Mucosa of stomach (tissue), 1 donor: ENCODE data around the gene ARHGAP6.

Experiments used
- H3K27me3 ChIP-seq: one replicate; pipeline ENCODE4 v1.7.0; 2013; ENCODE audit warnings: mild to moderate bottlenecking, low read length; ENCODE audit not compliant: control insufficient read depth, insufficient read depth
- H3K36me3 ChIP-seq: one replicate; pipeline ENCODE4 v1.7.0; 2013; ENCODE audit warnings: low read length; ENCODE audit not compliant: control insufficient read depth, insufficient read depth
- H3K4me1 ChIP-seq: one replicate; pipeline ENCODE4 v1.7.0; 2013; ENCODE audit warnings: mild to moderate bottlenecking, low read length; ENCODE audit not compliant: control insufficient read depth, insufficient read depth
- H3K4me3 ChIP-seq: one replicate; pipeline ENCODE4 v1.7.0; 2013; ENCODE audit warnings: low read length
- H3K9ac ChIP-seq: one replicate; pipeline ENCODE4 v1.7.0; 2013; ENCODE audit warnings: mild to moderate bottlenecking, low read length, moderate library complexity
- H3K9me3 ChIP-seq: one replicate; pipeline ENCODE4 v1.7.0; 2013; ENCODE audit warnings: mild to moderate bottlenecking, low read length, moderate library complexity; ENCODE audit not compliant: control insufficient read depth
- donor health status: Pancreatic carcinoma.

Gene ARHGAP6

DNA sequence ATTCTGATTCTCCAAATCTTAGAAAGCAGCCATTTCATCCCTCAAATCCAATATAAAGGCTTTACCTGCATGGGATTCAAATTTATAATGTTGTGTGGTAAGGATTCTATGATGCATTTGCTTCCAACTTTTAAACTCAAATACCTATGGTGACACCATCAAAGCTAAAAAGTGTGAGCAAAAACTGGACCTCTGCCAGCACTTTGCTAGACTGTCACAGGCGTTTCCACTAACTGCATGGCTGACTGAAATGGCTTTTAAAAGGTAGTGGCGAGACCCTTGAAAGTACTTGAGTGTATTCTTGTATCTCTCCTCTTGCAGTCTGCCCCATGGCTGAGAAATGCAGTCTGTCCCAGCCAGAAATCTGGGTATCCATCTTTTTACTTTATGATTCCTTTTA lies 203.1 kb downstream of the ARHGAP6 start:
- H3K9ac ChIP-seq = no peak overlapping the region
- H3K4me1 ChIP-seq = no peaks in the 10 kb centered on the region
- H3K9me3 ChIP-seq = no peaks in the 10 kb centered on the region
- no peaks in the 10 kb centered on the region for H3K36me3 ChIP-seq
- H3K4me3 ChIP-seq = no peak overlapping the region
- no peaks in the 10 kb centered on the region for H3K27me3 ChIP-seq

DNA sequence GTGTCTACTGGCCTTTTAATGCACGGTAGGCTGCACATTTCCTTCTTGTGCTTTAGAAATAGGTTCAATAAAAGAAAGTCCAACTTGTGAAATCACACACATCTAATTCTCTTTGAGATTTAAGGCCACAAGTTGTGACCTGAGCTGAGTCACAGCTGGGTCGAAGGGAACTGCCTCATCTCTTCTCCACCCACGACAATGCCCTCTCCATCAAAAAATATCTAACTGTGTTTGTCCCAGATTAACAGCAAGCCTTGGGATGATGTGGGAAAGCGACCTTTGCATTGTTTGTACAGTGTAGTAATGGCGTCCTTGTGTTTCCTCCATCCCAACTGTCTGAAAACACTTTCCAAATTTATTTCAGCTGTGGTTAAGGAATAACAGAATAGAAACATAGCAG lies 203.6 kb downstream of the ARHGAP6 start:
- H3K9me3 ChIP-seq = no peaks in the 10 kb centered on the region
- H3K9ac ChIP-seq = no peak overlapping the region
- H3K4me3 ChIP-seq = no peak overlapping the region
- H3K27me3 ChIP-seq = no peaks in the 10 kb centered on the region
- no peaks in the 10 kb centered on the region for H3K36me3 ChIP-seq
- no peaks in the 10 kb centered on the region for H3K4me1 ChIP-seq

GRCh38 chrX:11461201-11462001 lies 204.3 kb downstream of the ARHGAP6 start:
- Histone ChIP-seq H3K4me3 (no peak overlapping the region), H3K36me3 (no peaks in the 10 kb centered on the region), H3K9me3 (no peaks in the 10 kb centered on the region), H3K27me3 (no peaks in the 10 kb centered on the region), H3K9ac (no peak overlapping the region), H3K4me1 (no peaks in the 10 kb centered on the region)

DNA sequence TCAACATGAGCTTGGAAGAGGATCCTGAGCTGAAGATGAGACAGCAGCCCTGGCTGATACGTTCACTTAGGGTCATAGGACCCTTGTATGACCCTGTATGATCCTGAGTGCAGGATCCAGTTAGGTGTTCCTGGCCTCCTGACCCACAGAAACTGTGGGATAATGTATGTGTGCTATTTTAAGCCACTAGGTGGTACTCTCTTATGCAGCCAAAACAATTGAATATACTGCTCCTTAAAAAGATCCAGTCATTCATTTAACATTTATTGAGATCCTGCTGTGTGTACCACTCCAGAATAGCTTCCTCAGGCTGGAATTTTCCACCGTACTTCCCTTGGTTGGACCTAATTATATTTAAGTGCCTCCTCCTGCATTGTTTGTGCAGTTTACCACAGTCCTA lies 205.4 kb downstream of the ARHGAP6 start:
- H3K27me3 ChIP-seq = no peaks in the 10 kb centered on the region
- no peaks in the 10 kb centered on the region for H3K9me3 ChIP-seq
- H3K4me1 ChIP-seq = no peaks in the 10 kb centered on the region
- no peak overlapping the region for H3K9ac ChIP-seq
- no peak overlapping the region for H3K4me3 ChIP-seq
- no peaks in the 10 kb centered on the region for H3K36me3 ChIP-seq

DNA sequence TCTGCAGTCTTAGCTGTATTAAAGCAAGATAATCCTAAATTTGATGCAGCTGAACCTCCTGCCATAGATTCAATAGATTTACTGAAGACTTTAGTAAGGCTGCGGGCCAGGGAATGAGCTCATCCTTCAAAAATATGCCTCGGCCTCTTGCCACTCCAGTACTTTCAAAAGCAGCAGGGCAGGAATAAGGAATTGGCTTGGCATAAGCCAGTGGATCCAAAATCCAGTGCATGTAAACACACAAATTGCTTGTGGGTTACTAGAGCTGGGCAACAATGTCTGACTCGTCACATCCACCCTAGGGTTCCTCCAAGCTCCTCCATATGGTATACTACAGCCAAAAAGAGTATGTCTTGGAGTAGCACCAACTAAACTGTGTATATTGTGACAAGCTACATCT lies 207.6 kb downstream of the ARHGAP6 start:
- Histone ChIP-seq H3K36me3 (no peaks in the 10 kb centered on the region), H3K27me3 (no peaks in the 10 kb centered on the region), H3K4me3 (no peak overlapping the region), H3K9me3 (no peaks in the 10 kb centered on the region), H3K9ac (no peak overlapping the region), H3K4me1 (no peaks in the 10 kb centered on the region)

- H3K27me3 ChIP-seq = no peaks in the 10 kb centered on the region
- no peak overlapping the region for H3K4me3 ChIP-seq
- H3K9me3 ChIP-seq = no peaks in the 10 kb centered on the region
- H3K36me3 ChIP-seq = no peaks in the 10 kb centered on the region
- H3K4me1 ChIP-seq = no peaks in the 10 kb centered on the region
- no peak overlapping the region for H3K9ac ChIP-seq
These were observed 214.6 kb downstream of the ARHGAP6 start for GRCh38 chrX:11451151-11451550.

DNA sequence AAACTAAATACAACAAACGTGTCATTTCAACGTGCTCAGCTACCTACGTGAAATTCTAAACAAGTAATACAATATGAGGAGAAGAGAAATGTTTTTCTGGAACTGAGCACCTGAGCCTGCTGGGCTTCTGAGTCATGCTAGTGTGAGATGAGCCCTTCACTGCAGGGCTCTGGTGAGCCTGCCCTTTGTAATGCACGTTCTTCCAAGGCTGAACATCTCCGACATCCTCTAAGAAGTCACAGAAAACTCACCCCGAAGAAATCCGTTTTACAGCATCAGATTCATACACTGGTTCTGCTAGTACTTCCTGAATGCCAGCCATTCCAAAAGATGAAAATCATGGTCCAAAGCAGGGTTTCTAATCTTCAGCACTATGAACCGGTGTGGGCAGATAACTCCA lies 215.4 kb downstream of the ARHGAP6 start:
- Histone ChIP-seq H3K4me3 (no peak overlapping the region), H3K36me3 (no peaks in the 10 kb centered on the region), H3K27me3 (no peaks in the 10 kb centered on the region), H3K9ac (no peak overlapping the region), H3K4me1 (no peaks in the 10 kb centered on the region), H3K9me3 (no peaks in the 10 kb centered on the region)

- H3K4me1 ChIP-seq = no peaks in the 10 kb centered on the region
- no peak overlapping the region for H3K4me3 ChIP-seq
- no peaks in the 10 kb centered on the region for H3K27me3 ChIP-seq
- no peaks in the 10 kb centered on the region for H3K36me3 ChIP-seq
- H3K9me3 ChIP-seq = no peaks in the 10 kb centered on the region
- H3K9ac ChIP-seq = no peak overlapping the region
These were observed 216.1 kb downstream of the ARHGAP6 start for GRCh38 chrX:11449613-11450012.

DNA sequence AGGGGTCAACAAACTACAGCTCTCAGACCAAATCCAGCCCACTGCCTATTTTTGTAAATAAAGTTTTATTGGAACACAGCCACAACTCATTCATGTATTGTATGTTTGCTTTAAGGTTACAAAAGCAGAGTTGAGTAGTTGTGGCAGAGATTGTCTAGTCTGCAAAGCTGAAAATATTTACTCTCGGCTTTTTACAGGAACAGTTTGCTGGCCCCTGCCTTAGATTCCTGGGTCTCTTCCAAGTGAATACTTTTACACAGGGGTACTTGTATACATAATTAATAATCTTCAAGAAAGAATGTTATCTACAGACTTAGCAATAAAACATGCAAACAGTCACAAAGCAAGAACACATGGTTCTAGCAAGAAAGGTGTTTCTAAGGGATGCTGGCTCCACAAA lies 218.3 kb downstream of the ARHGAP6 start:
- no peaks in the 10 kb centered on the region for H3K36me3 ChIP-seq
- H3K9me3 ChIP-seq = no peaks in the 10 kb centered on the region
- H3K9ac ChIP-seq = no peak overlapping the region
- no peaks in the 10 kb centered on the region for H3K27me3 ChIP-seq
- H3K4me3 ChIP-seq = no peak overlapping the region
- no peaks in the 10 kb centered on the region for H3K4me1 ChIP-seq

- Histone ChIP-seq H3K27me3 (no peaks in the 10 kb centered on the region), H3K9me3 (no peaks in the 10 kb centered on the region), H3K4me1 (no peaks in the 10 kb centered on the region), H3K36me3 (no peaks in the 10 kb centered on the region), H3K9ac (no peak overlapping the region), H3K4me3 (no peak overlapping the region)
These were observed 218.8 kb downstream of the ARHGAP6 start for GRCh38 chrX:11446949-11447348.

DNA sequence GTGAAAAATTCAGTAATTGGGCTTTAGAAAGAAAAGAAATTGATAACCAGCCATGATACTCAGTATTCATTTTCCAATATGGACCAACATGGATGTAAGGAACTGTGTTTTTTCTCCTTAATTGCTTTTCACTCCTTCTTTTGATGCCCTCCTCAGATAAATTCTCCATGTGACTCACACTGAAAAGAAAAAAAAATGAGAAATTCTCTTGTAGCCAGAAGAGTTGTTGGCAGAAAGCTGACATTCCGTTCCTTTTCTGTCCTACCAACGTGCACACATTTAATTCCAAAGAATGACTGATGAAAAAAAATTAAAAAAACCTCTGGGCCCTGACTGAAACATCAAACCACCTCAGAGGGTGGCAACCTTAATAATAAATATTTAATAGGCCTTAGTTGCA lies 219.4 kb downstream of the ARHGAP6 start:
- Histone ChIP-seq H3K9ac (no peak overlapping the region), H3K36me3 (no peaks in the 10 kb centered on the region), H3K9me3 (no peaks in the 10 kb centered on the region), H3K4me3 (no peak overlapping the region), H3K4me1 (no peaks in the 10 kb centered on the region), H3K27me3 (no peaks in the 10 kb centered on the region)

GRCh38 chrX:11445540-11445939 lies 220.2 kb downstream of the ARHGAP6 start:
- no peak overlapping the region for H3K4me3 ChIP-seq
- no peak overlapping the region for H3K9ac ChIP-seq
- H3K4me1 ChIP-seq = no peaks in the 10 kb centered on the region
- H3K27me3 ChIP-seq = no peaks in the 10 kb centered on the region
- no peaks in the 10 kb centered on the region for H3K9me3 ChIP-seq
- no peaks in the 10 kb centered on the region for H3K36me3 ChIP-seq

DNA sequence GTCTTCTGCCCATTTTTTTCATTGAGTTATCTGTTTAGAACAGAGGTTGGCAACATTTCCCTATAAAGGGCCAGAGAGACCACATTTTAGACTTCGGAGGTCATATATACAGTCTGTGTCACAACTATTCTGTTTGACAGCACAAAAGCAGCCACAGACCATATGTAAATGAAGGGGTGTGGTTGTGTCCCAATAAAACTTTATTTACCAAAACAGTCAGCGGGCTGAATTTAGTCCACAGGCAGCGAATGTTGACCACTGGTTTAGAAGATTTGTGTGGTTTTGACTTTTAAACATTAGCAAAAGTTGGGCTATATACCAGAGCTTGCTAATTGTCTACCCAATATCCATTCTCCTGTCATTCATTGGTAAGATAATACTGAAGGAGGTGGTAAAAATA lies 221.7 kb downstream of the ARHGAP6 start:
- H3K9ac ChIP-seq = no peak overlapping the region
- no peaks in the 10 kb centered on the region for H3K27me3 ChIP-seq
- no peaks in the 10 kb centered on the region for H3K4me1 ChIP-seq
- no peak overlapping the region for H3K4me3 ChIP-seq
- H3K36me3 ChIP-seq = no peaks in the 10 kb centered on the region
- no peaks in the 10 kb centered on the region for H3K9me3 ChIP-seq
